Neural cell (in vitro differentiated cells): ENCODE measurements around the gene IFT122.
"Not testable (repeated sequence)": the region's sequence is repeated elsewhere in the genome, so short reads cannot be mapped to it uniquely, and the experiment has no call there.

Experiments
- EZH2 ChIP-seq: fragments of 200-600, 300-800 bp; shearing (Covaris generic), sonication (generic); IDR thresholded peaks from 2 replicates; pipeline ENCODE4 v1.6.1; 2014; ENCODE audit warnings: antibody characterized with exemption, low read length, borderline replicate concordance, mild to moderate bottlenecking; ENCODE audit not compliant: insufficient read depth, poor library complexity, severe bottlenecking
- MXI1 ChIP-seq: fragments of 450-650 bp; conservative IDR thresholded peaks from 2 replicates; pipeline ENCODE4 v1.6.1; 2014; ENCODE audit warnings: antibody characterized with exemption, mild to moderate bottlenecking; ENCODE audit not compliant: poor library complexity, severe bottlenecking
- POLR2AphosphoS5 ChIP-seq: IDR thresholded peaks from 2 replicates; pipeline ENCODE4 v1.6.1; 2012
- SMC3 ChIP-seq: fragments of 450-650 bp; conservative IDR thresholded peaks from 2 replicates; pipeline ENCODE4 v1.6.1; 2014; ENCODE audit warnings: antibody characterized with exemption, mild to moderate bottlenecking, moderate library complexity; ENCODE audit not compliant: poor library complexity
- TF ChIP-seq, protein P1 (sequence below): fragments of 450-650 bp; IDR thresholded peaks from 2 replicates; pipeline ENCODE4 v1.5.1; 2014; ENCODE audit warnings: antibody characterized with exemption, mild to moderate bottlenecking, moderate library complexity; ENCODE audit not compliant: poor library complexity, severe bottlenecking
- TF ChIP-seq, protein P2 (sequence below): IDR thresholded peaks from 2 replicates; pipeline ENCODE4 v1.6.1; 2012; ENCODE audit warnings: borderline replicate concordance

DNA sequence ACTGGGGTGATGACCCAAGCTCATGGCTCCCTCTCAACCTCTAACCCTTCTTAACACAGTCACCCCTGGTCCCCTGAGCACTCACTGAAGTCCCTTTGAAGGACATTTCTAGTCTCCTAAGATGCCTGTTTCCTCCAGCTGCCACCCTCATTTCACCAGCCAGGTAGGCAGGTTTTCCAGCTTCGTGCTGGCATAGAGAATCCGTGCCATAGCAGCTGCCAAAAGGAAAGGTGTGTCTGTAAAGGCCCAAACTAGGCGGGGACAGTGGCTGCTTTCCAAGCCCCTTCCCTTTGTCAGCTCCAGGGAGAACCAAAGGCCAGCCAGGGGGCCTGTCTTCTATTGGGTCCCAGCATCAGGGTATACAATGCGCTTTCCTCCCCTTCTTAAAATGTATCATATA, 48.4 kb upstream of the IFT122 start:
- TF ChIP-seq EZH2, POLR2AphosphoS5, MXI1, SMC3: not testable (repeated sequence)
- TF ChIP-seq, protein P1, sequence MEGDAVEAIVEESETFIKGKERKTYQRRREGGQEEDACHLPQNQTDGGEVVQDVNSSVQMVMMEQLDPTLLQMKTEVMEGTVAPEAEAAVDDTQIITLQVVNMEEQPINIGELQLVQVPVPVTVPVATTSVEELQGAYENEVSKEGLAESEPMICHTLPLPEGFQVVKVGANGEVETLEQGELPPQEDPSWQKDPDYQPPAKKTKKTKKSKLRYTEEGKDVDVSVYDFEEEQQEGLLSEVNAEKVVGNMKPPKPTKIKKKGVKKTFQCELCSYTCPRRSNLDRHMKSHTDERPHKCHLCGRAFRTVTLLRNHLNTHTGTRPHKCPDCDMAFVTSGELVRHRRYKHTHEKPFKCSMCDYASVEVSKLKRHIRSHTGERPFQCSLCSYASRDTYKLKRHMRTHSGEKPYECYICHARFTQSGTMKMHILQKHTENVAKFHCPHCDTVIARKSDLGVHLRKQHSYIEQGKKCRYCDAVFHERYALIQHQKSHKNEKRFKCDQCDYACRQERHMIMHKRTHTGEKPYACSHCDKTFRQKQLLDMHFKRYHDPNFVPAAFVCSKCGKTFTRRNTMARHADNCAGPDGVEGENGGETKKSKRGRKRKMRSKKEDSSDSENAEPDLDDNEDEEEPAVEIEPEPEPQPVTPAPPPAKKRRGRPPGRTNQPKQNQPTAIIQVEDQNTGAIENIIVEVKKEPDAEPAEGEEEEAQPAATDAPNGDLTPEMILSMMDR: not testable (repeated sequence)
- TF ChIP-seq, protein P2, sequence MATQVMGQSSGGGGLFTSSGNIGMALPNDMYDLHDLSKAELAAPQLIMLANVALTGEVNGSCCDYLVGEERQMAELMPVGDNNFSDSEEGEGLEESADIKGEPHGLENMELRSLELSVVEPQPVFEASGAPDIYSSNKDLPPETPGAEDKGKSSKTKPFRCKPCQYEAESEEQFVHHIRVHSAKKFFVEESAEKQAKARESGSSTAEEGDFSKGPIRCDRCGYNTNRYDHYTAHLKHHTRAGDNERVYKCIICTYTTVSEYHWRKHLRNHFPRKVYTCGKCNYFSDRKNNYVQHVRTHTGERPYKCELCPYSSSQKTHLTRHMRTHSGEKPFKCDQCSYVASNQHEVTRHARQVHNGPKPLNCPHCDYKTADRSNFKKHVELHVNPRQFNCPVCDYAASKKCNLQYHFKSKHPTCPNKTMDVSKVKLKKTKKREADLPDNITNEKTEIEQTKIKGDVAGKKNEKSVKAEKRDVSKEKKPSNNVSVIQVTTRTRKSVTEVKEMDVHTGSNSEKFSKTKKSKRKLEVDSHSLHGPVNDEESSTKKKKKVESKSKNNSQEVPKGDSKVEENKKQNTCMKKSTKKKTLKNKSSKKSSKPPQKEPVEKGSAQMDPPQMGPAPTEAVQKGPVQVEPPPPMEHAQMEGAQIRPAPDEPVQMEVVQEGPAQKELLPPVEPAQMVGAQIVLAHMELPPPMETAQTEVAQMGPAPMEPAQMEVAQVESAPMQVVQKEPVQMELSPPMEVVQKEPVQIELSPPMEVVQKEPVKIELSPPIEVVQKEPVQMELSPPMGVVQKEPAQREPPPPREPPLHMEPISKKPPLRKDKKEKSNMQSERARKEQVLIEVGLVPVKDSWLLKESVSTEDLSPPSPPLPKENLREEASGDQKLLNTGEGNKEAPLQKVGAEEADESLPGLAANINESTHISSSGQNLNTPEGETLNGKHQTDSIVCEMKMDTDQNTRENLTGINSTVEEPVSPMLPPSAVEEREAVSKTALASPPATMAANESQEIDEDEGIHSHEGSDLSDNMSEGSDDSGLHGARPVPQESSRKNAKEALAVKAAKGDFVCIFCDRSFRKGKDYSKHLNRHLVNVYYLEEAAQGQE: not testable (repeated sequence)
